ENCODE results near the gene UACA. TPM values are rescaled to one million over a fixed set of nuclear protein-coding genes. Genes with fewer than 3 reads are reported as not detected.

UACA gene
- total RNA-seq, 1 donor from 2014 or later = 5.2 TPM

DNA sequence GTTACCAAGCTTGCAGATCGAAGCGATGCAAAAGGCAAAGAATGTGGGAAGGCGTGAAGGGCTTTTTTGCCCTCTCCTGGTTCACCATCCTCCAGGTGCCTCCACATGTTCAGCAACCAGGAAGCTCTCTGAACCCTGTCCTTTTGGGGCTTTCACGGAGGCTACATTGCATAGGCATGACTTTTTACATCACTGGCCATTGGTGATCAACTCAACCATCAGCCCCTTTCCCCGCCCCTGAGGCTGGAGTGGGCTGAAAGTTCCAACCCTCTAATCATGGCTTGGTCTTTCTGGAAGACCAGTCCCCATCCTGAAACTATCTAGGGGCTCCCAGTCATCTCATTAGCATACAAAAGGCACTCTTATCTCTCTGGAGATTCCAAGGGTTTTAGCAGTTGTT, 52.6 kb downstream of the UACA start:
- no peaks in the 10 kb centered on the region for H3K36me3 Mint-ChIP-seq (ENCODE audit: unreplicated experiment)
- DNase-seq = no peak
- no peaks in the 10 kb centered on the region for H3K9me3 Mint-ChIP-seq (ENCODE audit: unreplicated experiment)
- no peaks in the 10 kb centered on the region for H3K4me1 Mint-ChIP-seq (ENCODE audit: low read depth, unreplicated experiment)
- no peak overlapping the region for H3K27ac Mint-ChIP-seq (ENCODE audit: unreplicated experiment)
- no peak overlapping the region for H3K4me3 Mint-ChIP-seq (ENCODE audit: unreplicated experiment)
- TF ChIP-seq CTCF (IDR thresholded peaks at IDR 0.05; ENCODE audit: partially characterized antibody, unreplicated experiment) = no peak
- H3K27me3 Mint-ChIP-seq (ENCODE audit: unreplicated experiment) = peaks cover 2% of the 10 kb centered on the region

GRCh38 chr15:70708839-70709238, 54.5 kb downstream of the UACA start:
- Mint-ChIP-seq H3K9me3 (ENCODE audit: unreplicated experiment) (no peaks in the 10 kb centered on the region), H3K4me1 (ENCODE audit: low read depth, unreplicated experiment) (no peaks in the 10 kb centered on the region), H3K27ac (ENCODE audit: unreplicated experiment) (no peak overlapping the region), H3K36me3 (ENCODE audit: unreplicated experiment) (no peaks in the 10 kb centered on the region), H3K4me3 (ENCODE audit: unreplicated experiment) (no peak overlapping the region), H3K27me3 (ENCODE audit: unreplicated experiment) (peaks cover 2% of the 10 kb centered on the region)
- no peak for DNase-seq
- no peak for TF ChIP-seq CTCF (IDR thresholded peaks at IDR 0.05; ENCODE audit: partially characterized antibody, unreplicated experiment)

GRCh38 chr15:70707686-70708300, 55.6 kb downstream of the UACA start:
- H3K27ac Mint-ChIP-seq (ENCODE audit: unreplicated experiment) = no peak overlapping the region
- TF ChIP-seq CTCF (IDR thresholded peaks at IDR 0.05; ENCODE audit: partially characterized antibody, unreplicated experiment) = no peak

DNA sequence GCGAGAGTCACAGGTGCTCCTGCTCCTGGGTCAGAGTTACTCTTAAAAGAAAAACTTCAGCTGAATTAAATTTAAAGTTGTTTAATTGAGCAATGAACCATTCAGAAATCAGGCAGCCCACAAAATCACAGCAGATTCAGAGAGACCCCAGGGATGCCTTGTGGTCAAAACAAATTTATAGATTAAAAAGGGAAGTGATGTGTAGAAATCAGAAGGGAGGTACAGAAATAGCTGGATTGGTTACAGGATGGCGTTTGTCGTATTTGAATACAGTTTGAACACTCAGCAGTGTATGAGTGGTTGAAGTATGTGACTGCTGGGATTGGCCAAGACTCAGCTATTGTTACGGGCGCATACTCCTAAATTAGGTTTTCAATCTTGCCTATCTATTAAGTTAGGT, 58.6 kb downstream of the UACA start:
- Mint-ChIP-seq H3K36me3 (ENCODE audit: unreplicated experiment) (no peaks in the 10 kb centered on the region), H3K4me3 (ENCODE audit: unreplicated experiment) (no peak overlapping the region), H3K4me1 (ENCODE audit: low read depth, unreplicated experiment) (no peaks in the 10 kb centered on the region), H3K9me3 (ENCODE audit: unreplicated experiment) (no peaks in the 10 kb centered on the region), H3K27ac (ENCODE audit: unreplicated experiment) (no peak overlapping the region), H3K27me3 (ENCODE audit: unreplicated experiment) (peaks cover 2% of the 10 kb centered on the region)
- TF ChIP-seq CTCF (IDR thresholded peaks at IDR 0.05; ENCODE audit: partially characterized antibody, unreplicated experiment) = no peak
- no peak for DNase-seq

More at GRCh38 chr15:70707686-70708300, 55.6 kb downstream of the UACA start:
- no peaks in the 10 kb centered on the region for H3K36me3 Mint-ChIP-seq (ENCODE audit: unreplicated experiment)
- H3K4me1 Mint-ChIP-seq (ENCODE audit: low read depth, unreplicated experiment) = no peaks in the 10 kb centered on the region
- DNase-seq = no peak
- peaks cover 2% of the 10 kb centered on the region for H3K27me3 Mint-ChIP-seq (ENCODE audit: unreplicated experiment)
- no peak overlapping the region for H3K4me3 Mint-ChIP-seq (ENCODE audit: unreplicated experiment)
- no peaks in the 10 kb centered on the region for H3K9me3 Mint-ChIP-seq (ENCODE audit: unreplicated experiment)

GRCh38 chr15:70704166-70704565, 59.2 kb downstream of the UACA start:
- Mint-ChIP-seq H3K27ac (ENCODE audit: unreplicated experiment) (no peak overlapping the region), H3K4me3 (ENCODE audit: unreplicated experiment) (no peak overlapping the region), H3K4me1 (ENCODE audit: low read depth, unreplicated experiment) (no peaks in the 10 kb centered on the region), H3K27me3 (ENCODE audit: unreplicated experiment) (peaks cover 2% of the 10 kb centered on the region), H3K9me3 (ENCODE audit: unreplicated experiment) (no peaks in the 10 kb centered on the region), H3K36me3 (ENCODE audit: unreplicated experiment) (no peaks in the 10 kb centered on the region)
- no peak for TF ChIP-seq CTCF (IDR thresholded peaks at IDR 0.05; ENCODE audit: partially characterized antibody, unreplicated experiment)
- no peak for DNase-seq
